Bone marrow (tissue), 2 donors: ENCODE data around the gene TARBP2.
A peak's percentile ranks its signal among the peaks of the same experiment; 100 is the strongest.
"Not testable (repeated sequence)": the region's sequence is repeated elsewhere in the genome, so short reads cannot be mapped to it uniquely, and the experiment has no call there.

Source experiments
- DNase-seq, 2 donors: peaks; one replicate each; lab custom pipeline; 2025; lab: John Stamatoyannopoulos, UW

Gene TARBP2

GRCh38 chr12:53474819-53475218 is 26.3 kb upstream of the TARBP2 start:
- no peak for DNase-seq

GRCh38 chr12:53476769-53477209 is 24.3 kb upstream of the TARBP2 start:
- DNase-seq = no peak

DNA sequence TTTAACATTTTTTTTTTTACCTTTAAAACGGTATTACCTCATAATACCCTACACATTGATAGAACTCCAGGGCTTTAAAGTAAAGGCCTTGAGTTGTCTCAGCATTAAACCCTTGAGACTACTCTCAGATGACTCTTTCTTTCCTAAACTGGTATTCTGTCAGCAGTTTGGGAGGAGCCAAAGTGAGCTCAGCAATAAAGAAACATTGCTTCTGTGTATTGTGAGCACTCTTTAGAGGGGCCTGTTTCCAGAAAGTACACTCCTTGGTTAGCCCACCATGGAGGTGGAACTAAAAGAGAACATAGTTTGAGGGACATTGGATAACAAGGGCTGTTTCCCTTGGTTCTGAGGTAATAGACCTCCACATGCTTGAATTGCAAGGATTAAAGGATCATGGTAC is 22.2 kb upstream of the TARBP2 start:
- no peak for DNase-seq

DNA sequence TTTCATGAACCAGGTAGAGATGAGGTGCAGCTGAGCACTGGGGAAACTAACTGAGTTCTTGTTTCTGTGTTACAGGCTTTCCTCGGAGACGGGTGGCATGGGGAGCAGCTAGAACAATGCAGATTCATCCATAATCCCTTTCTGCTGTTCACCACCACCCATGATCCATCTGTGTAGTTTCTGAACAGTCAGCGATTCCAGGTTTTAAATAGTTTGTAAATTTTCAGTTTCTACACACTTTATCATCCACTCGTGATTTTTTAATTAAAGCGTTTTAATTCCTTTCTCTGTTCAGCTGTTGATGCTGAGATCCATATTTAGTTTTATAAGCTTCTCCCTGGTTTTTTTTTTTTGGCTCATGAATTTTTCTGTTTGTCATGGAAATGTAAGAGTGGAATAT is 21.8 kb upstream of the TARBP2 start:
- DNase-seq = no peak

DNA sequence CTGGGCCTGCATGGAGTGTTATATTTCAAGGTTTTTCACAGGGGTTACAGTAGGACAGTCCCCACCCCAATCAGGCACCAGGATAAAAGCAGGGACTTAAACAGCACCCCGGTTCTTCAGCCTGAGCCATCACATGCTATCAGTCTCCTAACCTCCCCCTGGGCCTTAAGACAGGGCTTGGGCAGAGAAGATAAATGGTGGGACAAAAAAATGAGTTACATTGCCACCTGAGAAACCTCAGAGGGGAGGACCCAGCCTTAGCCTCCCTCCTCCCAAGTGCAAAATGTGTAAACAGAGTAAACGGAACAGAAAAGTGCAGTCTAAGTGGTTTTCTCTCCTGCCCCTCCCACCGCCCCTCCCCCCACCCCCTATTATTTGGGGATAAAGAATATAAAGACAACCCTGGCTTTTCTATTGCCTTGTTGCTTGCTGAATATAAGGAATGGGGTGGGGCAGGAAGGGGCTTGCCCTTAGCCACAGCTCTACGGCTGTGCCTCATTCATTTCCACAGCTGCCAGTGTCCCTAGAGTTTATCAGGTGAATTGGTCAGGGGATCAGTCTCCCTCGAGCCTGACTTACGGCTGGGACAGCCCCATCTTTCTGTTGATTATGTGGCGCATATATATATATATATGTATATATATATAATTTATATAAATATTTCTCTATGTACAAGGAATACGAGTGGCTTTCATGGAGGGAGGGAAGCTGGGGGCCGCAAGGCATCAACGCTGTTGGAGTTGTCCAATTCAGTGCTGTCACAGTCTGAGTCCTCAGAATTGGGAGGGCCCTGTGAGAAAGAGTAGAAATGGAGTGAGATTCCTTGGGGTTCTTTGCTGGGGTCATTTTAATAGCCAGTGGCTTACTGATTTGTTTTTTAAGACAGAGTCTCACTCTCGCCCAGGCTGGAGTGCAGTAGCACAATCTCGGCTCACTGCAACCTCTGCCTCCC is 20.3 kb upstream of the TARBP2 start:
- DNase-seq = no peak

DNA sequence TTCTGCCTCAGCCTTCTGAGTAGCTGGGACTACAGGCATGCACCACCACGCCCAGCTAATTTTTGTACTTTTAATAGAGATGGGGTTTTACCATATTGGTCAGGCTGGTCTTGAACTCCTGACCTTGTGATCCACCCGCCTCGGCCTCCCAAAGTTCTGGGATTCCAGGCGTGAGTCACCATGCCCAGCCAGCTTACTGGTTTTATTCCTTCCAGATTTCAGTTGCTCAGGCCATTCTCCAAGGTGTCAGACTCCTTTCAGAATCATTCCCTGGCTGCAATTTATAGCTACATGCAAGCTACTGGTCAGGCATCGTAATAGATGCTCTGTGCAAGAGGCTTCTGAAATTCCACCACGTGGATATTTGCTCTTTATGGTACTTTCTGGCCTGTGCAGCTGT is 19.6 kb upstream of the TARBP2 start:
- not testable (repeated sequence) for DNase-seq

GRCh38 chr12:53481939-53482586 is 19.0 kb upstream of the TARBP2 start:
- no peak for DNase-seq

DNA sequence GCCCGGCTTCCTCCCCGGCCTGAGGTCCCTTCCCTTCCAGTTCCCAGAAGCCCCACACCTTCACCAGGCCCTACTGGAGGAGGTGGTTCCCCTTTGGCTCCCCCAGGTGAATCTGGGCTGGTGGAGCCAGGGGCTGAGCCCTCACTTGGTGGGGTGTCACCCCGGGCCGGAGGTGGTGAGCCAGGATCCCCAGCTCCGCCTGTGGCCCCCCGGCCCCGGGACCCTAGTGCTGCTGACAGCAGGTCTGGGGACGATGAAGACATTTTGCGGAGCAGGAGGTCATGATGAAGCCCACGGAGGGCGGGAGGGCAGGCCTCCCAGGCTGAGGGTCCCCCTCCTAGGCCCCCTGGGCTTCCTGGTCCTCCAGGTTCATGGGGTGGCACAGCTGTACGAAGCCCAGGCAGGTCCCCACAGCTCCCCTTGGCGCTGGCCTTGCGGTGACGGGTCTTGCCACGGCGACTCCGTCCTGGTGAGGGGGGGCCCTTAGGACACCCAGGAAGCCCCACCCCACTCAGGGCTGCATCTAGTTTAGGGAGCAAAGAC is 18.4 kb upstream of the TARBP2 start:
- no peak for DNase-seq

DNA sequence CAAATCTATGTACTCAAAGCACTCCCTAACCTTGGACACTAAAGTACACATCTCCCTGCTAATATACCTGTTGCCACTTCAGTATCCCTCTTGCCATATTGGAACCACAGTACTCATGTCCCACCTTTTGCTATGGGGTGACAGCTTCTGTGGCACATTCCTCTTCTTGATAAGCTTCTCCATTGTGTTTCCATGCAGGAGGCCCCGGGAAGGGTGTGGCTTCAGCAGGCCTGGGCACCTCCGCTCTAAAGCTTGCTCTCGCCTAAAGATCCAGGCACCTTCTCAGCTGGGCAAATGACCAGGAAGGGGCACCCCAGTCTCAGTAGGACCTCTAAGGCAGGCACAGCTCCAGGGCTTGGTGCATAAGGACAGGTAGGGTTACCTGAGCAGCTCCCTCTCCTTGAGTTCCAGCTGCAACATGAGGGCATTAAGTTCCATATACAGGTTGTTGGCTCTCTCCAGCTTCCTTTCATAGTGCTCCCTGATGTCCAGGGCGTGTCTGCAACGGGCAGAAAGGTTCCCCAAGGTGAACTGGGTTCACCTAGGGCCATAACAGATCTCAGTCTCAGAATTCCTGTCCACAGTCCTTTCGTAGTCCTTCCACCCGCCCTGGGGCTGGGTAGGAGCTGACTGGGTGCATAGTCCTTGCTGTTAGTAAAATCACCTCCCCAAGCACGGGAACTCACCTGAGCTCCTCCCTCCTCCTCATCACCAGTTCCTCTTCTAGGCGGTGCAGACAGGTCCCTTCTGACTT is 17.7 kb upstream of the TARBP2 start:
- no peak for DNase-seq

GRCh38 chr12:53483979-53484377 is 17.1 kb upstream of the TARBP2 start:
- DNase-seq = no peak

GRCh38 chr12:53484686-53485575 is 16.2 kb upstream of the TARBP2 start:
- DNase-seq = no peak

DNA sequence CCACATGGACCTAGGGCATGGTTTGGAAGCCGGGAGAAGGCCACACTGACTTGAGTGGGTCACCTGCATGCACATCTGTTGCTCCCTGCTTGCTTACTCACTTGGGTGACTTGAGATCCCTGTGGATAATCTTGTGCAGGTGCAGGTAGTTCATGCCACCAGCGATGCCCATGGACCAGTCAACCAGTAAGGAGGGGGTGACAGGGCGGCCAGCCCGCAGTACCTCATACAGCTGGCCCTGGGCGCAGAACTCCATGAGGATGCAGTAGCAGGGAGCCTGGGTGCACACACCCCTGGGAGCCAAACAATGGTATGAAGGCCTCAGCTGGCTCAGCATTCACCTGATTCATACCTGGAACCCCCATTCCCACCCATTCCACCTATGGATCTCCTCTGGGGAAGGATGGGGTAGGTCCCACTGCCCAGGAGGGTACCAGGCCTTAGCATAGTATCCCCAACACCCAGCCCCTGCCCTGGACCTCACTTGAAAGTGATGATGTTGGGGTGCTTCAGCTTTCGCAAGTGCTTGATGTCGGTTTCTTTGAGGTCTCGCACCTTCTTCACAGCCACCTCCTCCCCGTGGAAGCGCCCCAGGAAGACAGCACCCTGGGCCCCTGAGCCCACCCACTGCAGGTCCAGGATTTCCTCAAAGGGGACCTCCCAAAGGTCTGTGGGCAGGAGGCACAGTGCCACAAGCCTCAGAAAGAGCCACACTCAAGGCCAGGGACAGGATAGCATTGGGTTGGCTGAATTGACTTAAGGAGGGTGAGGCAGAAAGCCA is 14.9 kb upstream of the TARBP2 start:
- DNase-seq = no peak

DNA sequence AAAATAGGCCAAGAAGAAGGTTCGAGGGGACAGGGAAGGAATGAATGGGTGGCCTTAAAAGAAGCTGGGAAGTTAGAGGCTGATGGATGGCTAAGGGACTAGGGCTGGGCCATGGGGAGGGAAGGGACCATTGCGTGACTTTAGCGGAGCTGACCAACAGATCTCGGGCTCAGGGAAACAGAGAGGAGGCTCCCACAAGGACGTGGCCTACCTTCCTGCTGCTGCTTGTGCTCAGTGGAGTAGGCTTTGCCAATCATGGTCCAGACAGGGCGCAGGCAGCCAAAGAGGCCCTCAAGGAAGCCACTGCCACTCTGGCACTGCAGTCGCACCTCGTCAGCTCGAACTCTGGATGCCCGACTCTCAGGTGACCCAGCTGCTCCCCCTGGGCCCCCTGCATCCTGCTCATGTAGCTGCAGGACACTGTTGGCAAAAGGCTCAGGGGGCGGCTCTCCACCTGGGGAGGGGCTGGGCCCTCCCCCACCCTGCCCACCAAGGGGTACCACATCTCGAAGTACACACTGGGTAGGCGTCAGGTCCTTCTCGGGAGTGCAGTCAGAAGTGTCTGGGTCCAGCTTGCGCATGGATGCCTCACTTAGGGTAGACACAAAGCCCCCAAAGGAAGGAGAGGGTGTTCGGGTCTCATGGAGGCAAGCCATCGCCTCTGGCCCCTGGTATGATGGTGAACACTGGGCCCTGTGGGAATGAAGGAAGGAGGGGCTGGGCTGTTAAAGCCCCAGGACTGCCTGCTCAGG is 14.2 kb upstream of the TARBP2 start:
- no peak for DNase-seq

DNA sequence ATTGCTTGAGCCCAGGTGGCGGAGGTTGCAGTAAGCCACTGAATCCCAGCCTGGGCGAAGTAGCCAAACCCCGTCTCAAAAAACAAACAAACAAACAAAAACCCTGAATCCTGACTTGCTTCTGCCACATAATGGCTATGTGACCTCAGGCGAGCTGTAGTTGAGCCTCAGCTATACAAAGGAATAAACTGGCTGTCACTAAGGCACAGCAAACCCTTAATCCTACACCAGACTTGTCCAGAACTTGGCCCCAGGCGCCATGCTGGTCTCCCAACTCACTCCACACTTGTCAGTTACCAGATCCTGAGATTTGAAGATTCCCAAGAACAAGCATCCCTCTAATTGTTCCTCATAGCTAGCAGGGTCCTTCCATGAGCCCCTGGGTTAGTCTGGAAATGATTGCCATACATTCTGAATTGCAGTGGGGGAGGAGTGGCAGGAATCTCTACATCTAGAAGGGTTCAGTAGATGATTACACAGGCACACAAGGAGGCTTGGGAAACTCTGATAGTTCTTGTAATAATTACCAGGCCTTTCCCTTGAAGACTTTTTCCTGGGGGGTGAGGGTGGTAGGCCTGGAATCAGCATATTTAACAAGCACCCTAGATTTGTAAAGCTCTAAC is 11.7 kb upstream of the TARBP2 start:
- DNase-seq = no peak

GRCh38 chr12:53492188-53492587 is 8.9 kb upstream of the TARBP2 start:
- no peak for DNase-seq

- DNase-seq = peak; percentile 59 to 82
These were observed 8.1 kb upstream of the TARBP2 start for GRCh38 chr12:53492830-53493609.

- DNase-seq = no peak
These were observed 7.3 kb upstream of the TARBP2 start for GRCh38 chr12:53493610-53494391.
